ENCODE results near the gene BIN2.

BIN2 gene

GRCh38 chr12:51323966-51324895, at the start of gene BIN2:
BIN2 (minus strand) TSS chr12:51324174; CDS start chr12:51324102, 72 bp downstream.
- no peak for DNase-seq

DNA sequence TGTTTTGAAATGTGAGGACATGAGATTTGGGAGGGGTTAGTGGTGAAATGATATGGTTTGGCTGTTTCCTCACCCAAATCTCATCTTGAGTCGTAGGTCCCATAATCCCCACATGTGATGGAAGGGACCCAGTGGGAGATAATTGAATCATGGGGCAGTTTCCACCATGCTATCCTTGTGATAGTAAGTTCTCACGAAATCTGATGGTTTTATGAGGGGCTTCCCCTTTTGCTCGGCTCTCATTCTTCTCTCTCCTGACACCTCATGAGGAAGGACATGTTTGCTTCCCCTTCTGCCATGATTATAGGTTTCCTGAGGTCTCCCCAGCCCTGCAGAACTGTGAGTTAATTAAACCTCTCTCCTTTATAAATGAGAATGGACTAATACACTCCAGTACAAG, 49.2 kb upstream of the BIN2 start:
- no peak for DNase-seq

- no peak for DNase-seq
These were observed 48.0 kb upstream of the BIN2 start for GRCh38 chr12:51372021-51372420.

DNA sequence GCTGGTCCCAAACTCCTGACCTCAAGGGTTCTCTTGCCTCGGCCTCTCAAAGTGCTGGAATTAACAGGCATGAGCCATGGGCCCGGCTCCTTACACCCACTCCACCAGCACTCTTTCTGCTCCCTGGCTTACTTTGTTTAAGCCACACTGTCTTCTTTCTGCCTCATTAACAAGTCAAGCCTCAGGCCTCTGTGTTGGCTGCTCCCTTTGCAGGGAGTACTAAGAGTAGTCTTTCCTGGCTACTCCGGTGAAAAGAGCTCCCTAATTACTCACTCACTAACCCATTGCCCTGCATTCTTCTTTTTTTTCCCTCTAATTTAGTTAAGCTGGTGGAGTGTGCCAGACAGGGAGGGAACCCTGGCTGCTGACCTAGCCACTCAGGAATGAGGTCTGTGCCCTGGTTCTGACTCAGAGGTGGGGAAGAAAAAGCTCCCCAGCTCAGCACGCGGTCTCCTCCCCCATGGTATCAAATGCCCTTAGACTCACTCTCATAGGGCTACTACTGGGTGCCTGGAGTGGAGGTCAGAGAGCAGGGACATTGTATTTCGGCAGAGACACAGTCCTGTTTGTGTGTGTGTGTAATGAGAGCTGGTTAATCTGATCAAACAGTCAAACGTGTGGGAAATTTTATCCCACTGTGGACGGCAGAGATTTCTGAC, 47.5 kb upstream of the BIN2 start:
- no peak for DNase-seq

DNA sequence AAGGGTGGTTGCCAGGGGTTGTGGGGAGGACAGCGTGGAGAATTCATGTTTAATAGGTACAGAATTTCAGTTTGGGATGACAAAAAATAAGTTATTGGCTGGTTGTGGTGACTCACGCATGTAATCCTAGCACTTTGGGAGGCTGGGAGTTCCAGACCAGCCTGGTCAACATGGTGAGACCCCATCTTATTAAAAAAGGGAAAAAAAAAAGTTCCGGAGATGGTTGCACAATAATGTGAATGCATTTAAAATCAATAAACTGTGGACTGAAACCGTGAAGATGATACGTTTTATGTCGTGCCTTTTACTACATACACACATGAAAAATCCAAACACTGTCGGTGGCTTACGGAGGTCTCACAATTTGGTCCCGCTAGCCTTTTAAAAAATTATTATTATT, 46.7 kb upstream of the BIN2 start:
- no peak for DNase-seq

- no peak for DNase-seq
These were observed 45.6 kb upstream of the BIN2 start for GRCh38 chr12:51369581-51369980.

GRCh38 chr12:51368640-51369517, 44.9 kb upstream of the BIN2 start:
- no peak for DNase-seq

DNA sequence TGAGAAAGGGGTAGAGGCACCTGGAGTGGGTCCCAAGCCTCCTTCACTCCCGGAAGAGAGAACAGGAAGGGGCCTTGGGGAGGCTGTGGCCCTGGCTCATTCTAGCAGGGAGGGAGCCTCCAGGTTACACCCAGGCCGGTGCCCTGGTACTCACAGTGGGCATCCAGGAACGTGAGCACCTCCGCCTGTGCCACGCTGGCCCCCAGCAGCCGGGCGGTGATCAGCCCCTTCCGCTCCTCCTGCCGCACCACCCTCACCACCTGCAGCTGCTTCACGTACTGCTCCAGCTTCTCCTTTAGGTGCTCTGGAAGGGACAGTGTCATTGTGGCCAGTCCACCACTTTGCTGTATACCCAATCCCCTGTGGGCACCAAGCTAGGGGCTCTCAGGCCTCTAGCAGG, 41.3 kb upstream of the BIN2 start:
- DNase-seq, result no peak

DNA sequence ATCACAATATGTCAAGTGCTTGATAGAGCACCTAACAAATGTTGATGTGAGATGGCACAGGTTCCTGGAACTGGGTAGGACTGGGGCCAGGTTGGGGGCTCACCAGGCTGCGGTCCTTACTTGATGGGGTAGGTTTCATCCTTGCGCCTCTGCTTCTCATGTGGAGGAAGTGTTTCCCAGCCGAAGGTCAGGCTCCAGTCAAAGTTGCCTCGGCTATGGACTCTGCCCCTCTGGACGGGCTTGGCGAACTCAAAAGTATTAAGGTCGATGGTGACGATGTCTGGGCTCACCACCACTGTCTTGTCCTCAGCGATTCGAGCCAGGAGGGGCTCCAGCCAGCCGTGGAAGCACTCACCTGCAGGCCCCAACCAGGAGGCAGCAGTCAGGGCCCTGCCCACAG, 40.0 kb upstream of the BIN2 start:
- DNase-seq, result no peak

- DNase-seq, result no peak
These were observed 38.9 kb upstream of the BIN2 start for GRCh38 chr12:51362747-51363342.

- no peak for DNase-seq
These were observed 38.3 kb upstream of the BIN2 start for GRCh38 chr12:51362307-51362706.

GRCh38 chr12:51361161-51362016, 37.4 kb upstream of the BIN2 start:
- no peak for DNase-seq

DNA sequence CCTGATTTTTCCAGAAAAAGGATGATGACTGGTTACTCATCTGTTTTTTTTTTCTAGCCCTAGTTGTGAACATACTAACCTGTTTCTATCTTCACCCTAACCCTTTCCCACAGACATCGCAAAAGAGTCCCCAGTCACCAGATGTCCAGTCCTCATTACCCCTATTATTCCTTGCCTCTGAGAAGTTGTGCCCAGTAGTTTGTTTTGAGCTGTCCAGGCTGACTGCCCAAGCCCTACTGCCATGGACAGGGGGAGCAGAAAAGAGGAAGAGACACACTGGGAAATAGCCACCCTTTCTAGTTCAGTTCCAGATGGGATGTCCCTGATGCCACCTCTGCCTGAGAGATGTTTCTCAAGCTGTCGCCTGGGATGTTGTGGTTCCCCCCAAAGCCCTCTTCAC, 36.3 kb upstream of the BIN2 start:
- no peak for DNase-seq

- no peak for DNase-seq
These were observed 35.9 kb upstream of the BIN2 start for GRCh38 chr12:51359851-51360250.

DNA sequence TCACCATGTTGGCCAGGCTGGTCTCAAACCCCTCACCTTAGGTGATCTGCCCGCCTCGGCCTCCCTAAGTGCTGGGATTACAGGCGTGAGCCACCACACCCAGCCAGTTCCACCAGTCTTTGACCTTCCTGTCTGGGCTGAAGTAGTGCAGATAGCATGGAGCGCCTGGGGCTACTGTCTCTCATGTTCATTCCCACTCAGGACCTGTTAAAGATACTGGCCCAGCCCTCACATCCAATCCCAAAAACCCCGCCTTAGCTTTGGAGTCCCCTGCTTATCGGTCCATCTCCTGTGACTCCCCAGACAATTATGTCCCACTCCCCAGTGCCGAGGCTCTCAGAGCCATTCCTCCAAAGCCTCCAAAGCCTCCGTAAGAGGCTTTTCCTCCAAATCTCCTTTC, 34.5 kb upstream of the BIN2 start:
- no peak for DNase-seq

- no peak for DNase-seq
These were observed 33.5 kb upstream of the BIN2 start for GRCh38 chr12:51357374-51358047.

DNA sequence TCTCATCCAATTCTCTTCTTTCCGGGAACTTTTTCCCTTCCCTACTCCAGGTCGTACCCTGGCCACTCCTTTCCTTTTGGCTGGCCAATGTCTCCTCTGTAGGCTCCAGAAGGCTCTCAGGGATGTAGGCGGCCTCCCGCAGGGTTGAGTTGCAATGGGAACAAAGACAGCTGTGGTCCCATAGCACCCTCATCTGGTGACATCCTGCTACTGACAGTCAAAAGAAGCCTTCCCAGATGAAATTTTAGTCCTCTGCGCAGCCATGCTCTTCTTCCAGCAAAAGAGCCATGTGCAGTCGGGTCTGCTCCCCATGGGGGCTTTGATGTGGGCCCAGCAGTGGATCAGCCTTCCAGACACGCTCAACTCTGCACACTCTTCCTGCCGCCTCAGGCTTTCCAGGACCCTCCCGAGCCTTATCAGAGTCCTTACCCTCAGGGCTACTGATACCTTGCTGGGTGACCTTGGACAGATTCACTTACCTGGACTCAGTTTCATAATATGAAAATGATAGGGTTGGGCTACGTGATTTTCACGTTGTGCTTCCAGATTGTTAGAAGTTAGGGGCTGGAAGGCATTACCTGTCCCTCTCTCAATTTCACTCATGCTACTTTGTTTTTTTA, 28.0 kb upstream of the BIN2 start:
- peak; percentile 31 for DNase-seq

- no peak for DNase-seq
These were observed 25.1 kb upstream of the BIN2 start for GRCh38 chr12:51349026-51349425.

DNA sequence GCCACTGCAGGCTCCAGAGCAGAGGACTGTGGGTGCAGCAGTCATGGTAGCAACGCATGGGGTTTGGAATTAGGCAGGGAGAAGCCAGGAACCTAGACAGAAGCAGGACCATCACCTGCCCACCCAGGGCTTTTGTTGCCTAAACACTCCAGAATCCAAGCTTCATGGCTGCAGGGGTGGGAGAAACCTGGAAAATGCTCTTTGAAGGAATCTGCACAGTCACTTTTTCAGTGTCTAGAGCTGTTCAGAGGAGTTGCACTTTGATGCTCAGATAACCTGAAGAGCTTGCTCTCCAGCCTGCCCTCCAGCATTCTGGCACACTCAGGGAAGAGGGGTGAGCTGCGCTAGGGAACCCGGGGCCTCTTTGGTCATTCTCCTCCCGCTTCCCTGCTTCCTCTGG, 24.1 kb upstream of the BIN2 start:
- DNase-seq, result no peak

DNA sequence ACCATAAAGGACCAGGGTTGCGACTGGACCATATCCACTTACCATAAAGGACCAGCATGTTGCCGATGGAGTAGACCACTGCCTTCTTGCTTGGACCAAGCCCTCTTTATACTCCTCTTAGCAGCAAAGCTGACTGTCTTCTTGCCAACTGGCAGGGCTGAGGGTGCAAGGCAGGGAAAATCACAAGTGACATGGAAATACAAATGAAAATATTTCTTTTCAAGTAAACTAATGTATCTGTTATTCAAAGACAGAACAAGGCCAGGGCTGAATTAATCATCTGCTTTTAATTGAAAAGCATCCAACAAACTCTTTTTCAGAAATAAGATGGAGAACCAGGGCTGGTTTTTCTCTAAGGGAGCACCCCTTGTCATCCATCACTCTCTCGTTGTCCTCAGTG, 22.6 kb upstream of the BIN2 start, which contains the start of gene CELA1:
CELA1 (minus strand) TSS at position 99 of the 400 bp plus-strand sequence; CDS start at position 58, 41 bp downstream.
- DNase-seq, result no peak

- no peak for DNase-seq
These were observed 21.7 kb upstream of the BIN2 start for GRCh38 chr12:51345681-51346080.

Data from NCI-H1694 treated with DMSO at 0.1 percent for 48 hours (cell line).